HG03060 (cell line): ENCODE data around the gene CYB561A3.

ENCODE experiments used
- ATAC-seq: cut with Tn5 transposase; IDR thresholded peaks from one replicate; pipeline ENCODE4 v1.9.1; 2021; ENCODE audit warnings: low read depth, moderate number of reproducible peaks; ENCODE audit not compliant: unreplicated experiment

CYB561A3 gene

GRCh38 chr11:61347916-61348461 is 13.7 kb downstream of the CYB561A3 start:
- ATAC-seq, result no peak

GRCh38 chr11:61345954-61346843 is 15.5 kb downstream of the CYB561A3 start:
- ATAC-seq, result no peak

- ATAC-seq, result no peak
Measured at GRCh38 chr11:61345170-61345610, 16.5 kb downstream of the CYB561A3 start.

GRCh38 chr11:61343792-61344745 is 17.6 kb downstream of the CYB561A3 start:
- no peak for ATAC-seq

- no peak for ATAC-seq
Measured at GRCh38 chr11:61342207-61342803, 19.4 kb downstream of the CYB561A3 start.

GRCh38 chr11:61341706-61342105 is 20.0 kb downstream of the CYB561A3 start:
- no peak for ATAC-seq

- no peak for ATAC-seq
Measured at GRCh38 chr11:61340979-61341378, 20.7 kb downstream of the CYB561A3 start.

GRCh38 chr11:61339490-61339878 is 22.2 kb downstream of the CYB561A3 start:
- no peak for ATAC-seq

GRCh38 chr11:61338783-61339489 is 22.7 kb downstream of the CYB561A3 start:
- no peak for ATAC-seq

GRCh38 chr11:61337706-61338470 is 23.8 kb downstream of the CYB561A3 start:
- ATAC-seq, result no peak

GRCh38 chr11:61336171-61336935 is 25.3 kb downstream of the CYB561A3 start:
- no peak for ATAC-seq

GRCh38 chr11:61335355-61335710 is 26.3 kb downstream of the CYB561A3 start:
- ATAC-seq, result no peak

GRCh38 chr11:61334434-61335354 is 27.0 kb downstream of the CYB561A3 start:
- ATAC-seq, result no peak

GRCh38 chr11:61333550-61334433 is 27.9 kb downstream of the CYB561A3 start:
- no peak for ATAC-seq

- peak; percentile 71 for ATAC-seq
Measured at GRCh38 chr11:61332797-61333549, 28.7 kb downstream of the CYB561A3 start, which contains the start of the genes DDB1 and TKFC. Gene DDB1 (minus strand): TSS chr11:61333105. CDS start chr11:61332968, 137 bp downstream. Gene TKFC (plus strand): TSS chr11:61333228. CDS start chr11:61334729, 1,501 bp downstream.
